K562 (cell line): ENCODE data around the gene HSPA1L. TPM values are rescaled to one million over a fixed set of nuclear protein-coding genes. Genes with fewer than 3 reads are reported as not detected.

Experiments used
- EP400 ChIP-seq: fragments of 450-650 bp; IDR thresholded peaks from 2 replicates; pipeline ENCODE4 v1.6.1; 2017; ENCODE audit warnings: antibody characterized with exemption, mild to moderate bottlenecking, moderate library complexity
- FOXK1 ChIP-seq: sonication (generic); formaldehyde crosslinking; IDR thresholded peaks from 2 replicates; pipeline ENCODE4 v1.8.0; 2022; ENCODE audit warnings: missing genetic modification reagents, mild to moderate bottlenecking, borderline replicate concordance
- FOXP1 ChIP-seq: sonication (generic); formaldehyde crosslinking; IDR thresholded peaks from 2 replicates; pipeline ENCODE4 v1.8.0; 2022; ENCODE audit warnings: mild to moderate bottlenecking, missing genetic modification reagents
- GTF2A2 ChIP-seq: IDR thresholded peaks from 2 replicates; pipeline ENCODE4 v1.6.1; 2016; ENCODE audit warnings: mild to moderate bottlenecking, missing genetic modification characterization, missing compliant biosample characterization
- HMG20B ChIP-seq: fragments of 250-450 bp; sonication (Bioruptor Pico); IDR thresholded peaks from 2 replicates; pipeline ENCODE4 v1.5.0; 2021; ENCODE audit warnings: mild to moderate bottlenecking
- HSF4 ChIP-seq: fragments of 250-450 bp; sonication (Bioruptor Pico); IDR thresholded peaks from 2 replicates; pipeline ENCODE4 v2.1.2; 2022; ENCODE audit warnings: mild to moderate bottlenecking, moderate library complexity, borderline replicate concordance
- MIER1 ChIP-seq: fragments of 450-650 bp; IDR thresholded peaks from 2 replicates; pipeline ENCODE4 v1.6.1; 2016; ENCODE audit warnings: antibody characterized with exemption, mild to moderate bottlenecking, low read depth
- NFXL1 ChIP-seq: fragments of 450-650 bp; formaldehyde crosslinking; IDR thresholded peaks from 2 replicates; pipeline ENCODE4 v1.4.0; 2021; ENCODE audit warnings: mild to moderate bottlenecking
- RAD21 ChIP-seq, 2 experiments: fragments of 250-450 bp in 1 of 2; fragments of 450-650 bp in 1 of 2; sonication (Bioruptor Pico) in 1 of 2; formaldehyde crosslinking in 1 of 2; IDR thresholded peaks in 1 of 2; conservative IDR thresholded peaks in 1 of 2; 2 replicates each; pipeline versions ENCODE4 v1.4.0 to v1.8.0; 2020 to 2022; ENCODE audit warnings: mild to moderate bottlenecking in 2 of 2, moderate library complexity in 1 of 2
- RBFOX2 ChIP-seq: fragments of 200-400 bp; formaldehyde crosslinking; IDR thresholded peaks from 2 replicates; pipeline ENCODE4 v1.6.1; 2017; ENCODE audit warnings: low read depth, mild to moderate bottlenecking, low read length, moderate library complexity
- RHOXF2B ChIP-seq: fragments of 250-450 bp; sonication (Bioruptor Pico); conservative IDR thresholded peaks from 2 replicates; pipeline ENCODE4 v1.5.1; 2021
- SIX5 ChIP-seq, 2 experiments: IDR thresholded peaks; 2 replicates each; pipeline ENCODE4 v1.6.1; 2011; ENCODE audit warnings: low read length in 2 of 2, borderline replicate concordance in 1 of 2, low read depth in 1 of 2, mild to moderate bottlenecking in 1 of 2, moderate library complexity in 1 of 2; ENCODE audit not compliant: insufficient read depth in 1 of 2
- SMAD1 ChIP-seq: fragments of 150-350 bp; IDR thresholded peaks from 2 replicates; pipeline ENCODE4 v1.6.1; 2014; ENCODE audit warnings: low read length, low read depth; ENCODE audit not compliant: partially characterized antibody
- SREBF1 ChIP-seq: fragments of 150-350 bp; IDR thresholded peaks from 2 replicates; pipeline ENCODE4 v1.6.1; 2014; ENCODE audit warnings: antibody characterized with exemption, low read depth, low read length, borderline replicate concordance
- SRSF7 ChIP-seq: fragments of 200-400 bp; formaldehyde crosslinking; optimal IDR thresholded peaks from 2 replicates; pipeline ENCODE3; 2017; ENCODE audit warnings: mild to moderate bottlenecking, low read depth, low read length
- TSC22D4 ChIP-seq: fragments of 450-650 bp; IDR thresholded peaks from 2 replicates; pipeline ENCODE4 v1.6.1; 2016; ENCODE audit warnings: missing genetic modification characterization, missing biosample characterization, control low read depth
- ZKSCAN8 ChIP-seq: fragments of 200-800 bp; sonication (Bioruptor generic); IDR thresholded peaks from 2 replicates; pipeline ENCODE4 v1.6.1; 2016; ENCODE audit warnings: missing genetic modification characterization, missing compliant biosample characterization
- ZNF12 ChIP-seq: sonication (generic); formaldehyde crosslinking; IDR thresholded peaks from 2 replicates; pipeline ENCODE4 v1.4.0; 2020; ENCODE audit warnings: mild to moderate bottlenecking, missing genetic modification reagents
- ZNF354B ChIP-seq: fragments of 250-450 bp; sonication (Bioruptor Pico); IDR thresholded peaks from 2 replicates; pipeline ENCODE4 v1.4.0; 2020
- ZNF444 ChIP-seq: fragments of 250-450 bp; sonication (Bioruptor Pico); IDR thresholded peaks from 2 replicates; pipeline ENCODE4 v1.4.0; 2020; ENCODE audit warnings: mild to moderate bottlenecking, moderate library complexity
- polyA plus RNA-seq, 8 experiments: library from polyadenylated mRNA; depleted of rRNA in 4 of 8; stranded (reverse) in 5 of 8; unstranded in 3 of 8; fragments of >200 nt; fragmentation: Nextera tagmentation in 2 of 8; fragmentation: Illumina TruSeq in 1 of 8; extraction: Ambion mirVana in 2 of 8; extraction: Trizol in 1 of 8; gene quantifications; 2 replicates each; pipeline versions ENCODE4 v1.2.1 to v1.2.3, GENCODE V29; 2011 to 2014; ENCODE audit warnings: inconsistent platforms in 1 of 8, missing spikeins in 1 of 8
- total RNA-seq, 7 experiments: library from RNA; depleted of rRNA in 6 of 7; stranded (reverse); fragments of >200 nt in 6 of 7; fragmentation: Illumina TruSeq in 2 of 7; extraction: Trizol in 2 of 7; gene quantifications; 2 replicates each; pipeline versions ENCODE4 v1.2.1 to v1.2.3, GENCODE V29; 2011 to 2021; ENCODE audit warnings: low replicate concordance in 1 of 7
- TF ChIP-seq, protein P1 (sequence below): fragments of 450-650 bp; IDR thresholded peaks from 2 replicates; pipeline ENCODE4 v1.6.1; 2016; ENCODE audit warnings: antibody characterized with exemption
- TF ChIP-seq, protein P2 (sequence below), 2 experiments: fragments of 450-650 bp; IDR thresholded peaks; 2 replicates each; pipeline ENCODE4 v1.6.1; 2016
- TF ChIP-seq, protein P3 (sequence below): sonication (generic); IDR thresholded peaks from 2 replicates; pipeline ENCODE4 v1.6.1; 2016
- TF ChIP-seq, protein P4 (sequence below): fragments of 250-450 bp; sonication (Bioruptor Pico); IDR thresholded peaks from 2 replicates; pipeline ENCODE4 v1.8.0; 2022; ENCODE audit warnings: moderate library complexity, mild to moderate bottlenecking, inconsistent platforms
- TF ChIP-seq, protein P5 (sequence below): fragments of 250-450 bp; sonication (Bioruptor Pico); IDR thresholded peaks from 2 replicates; pipeline ENCODE4 v1.9.0; 2021; ENCODE audit warnings: mild to moderate bottlenecking

Gene HSPA1L
- total and polyA plus RNA-seq, 9 of the 15 experiments (the other 6 are each of a cell fraction or from before 2014, with no cell fraction given) = 0.14 to 2.1 (median 1.3) TPM

DNA sequence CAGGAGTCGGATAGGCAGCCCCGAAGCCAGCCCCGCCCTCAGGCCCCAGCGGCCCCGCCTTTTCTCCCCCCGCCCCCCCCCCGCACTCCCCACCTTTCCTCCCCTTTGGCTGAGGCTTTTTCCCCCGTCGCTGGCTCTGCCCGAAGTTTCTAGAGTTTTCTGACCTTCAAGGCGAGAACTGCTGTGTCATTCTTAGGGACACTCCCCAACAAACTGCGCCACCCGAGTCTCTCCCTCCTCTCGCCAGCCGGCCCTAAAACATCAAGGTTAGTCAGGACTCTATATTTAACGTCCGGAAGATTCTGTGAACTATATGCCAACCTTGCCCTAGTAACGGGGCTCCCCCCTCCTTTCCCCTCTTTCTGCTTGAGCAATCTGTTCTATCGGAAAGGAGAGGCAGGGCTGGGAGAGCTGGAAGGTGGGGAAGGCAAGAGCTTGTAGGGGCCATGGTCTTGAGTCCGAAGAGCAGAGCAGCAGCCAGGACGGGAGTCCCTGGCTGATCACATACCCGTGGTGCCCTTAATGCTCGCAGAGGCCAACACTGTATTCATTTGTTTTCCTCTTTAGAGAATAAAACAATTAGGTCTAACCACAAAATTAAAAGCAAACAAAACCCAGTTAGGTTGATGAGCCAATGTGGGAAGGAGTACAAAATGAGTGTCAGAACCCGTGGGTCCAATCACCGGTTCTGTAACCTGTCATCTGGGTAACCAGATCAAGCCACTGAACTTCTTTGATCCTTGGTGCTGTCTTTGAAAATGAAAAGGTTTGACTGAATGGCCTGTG, 7.1 kb upstream of the HSPA1L start (continued):
- TF ChIP-seq, protein P1, sequence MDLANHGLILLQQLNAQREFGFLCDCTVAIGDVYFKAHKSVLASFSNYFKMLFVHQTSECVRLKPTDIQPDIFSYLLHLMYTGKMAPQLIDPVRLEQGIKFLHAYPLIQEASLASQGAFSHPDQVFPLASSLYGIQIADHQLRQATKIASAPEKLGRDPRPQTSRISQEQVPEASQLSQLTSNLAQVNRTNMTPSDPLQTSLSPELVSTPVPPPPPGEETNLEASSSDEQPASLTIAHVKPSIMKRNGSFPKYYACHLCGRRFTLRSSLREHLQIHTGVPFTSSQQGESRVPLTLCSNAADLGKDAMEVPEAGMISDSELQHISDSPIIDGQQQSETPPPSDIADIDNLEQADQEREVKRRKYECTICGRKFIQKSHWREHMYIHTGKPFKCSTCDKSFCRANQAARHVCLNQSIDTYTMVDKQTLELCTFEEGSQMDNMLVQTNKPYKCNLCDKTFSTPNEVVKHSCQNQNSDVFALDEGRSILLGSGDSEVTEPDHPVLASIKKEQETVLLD = peak; percentile 78
- peak; percentile 55; the same call in 1 of the 2 replicates for TF ChIP-seq HSF4 (CRISPR knock-in tag)
- TF ChIP-seq, protein P2, sequence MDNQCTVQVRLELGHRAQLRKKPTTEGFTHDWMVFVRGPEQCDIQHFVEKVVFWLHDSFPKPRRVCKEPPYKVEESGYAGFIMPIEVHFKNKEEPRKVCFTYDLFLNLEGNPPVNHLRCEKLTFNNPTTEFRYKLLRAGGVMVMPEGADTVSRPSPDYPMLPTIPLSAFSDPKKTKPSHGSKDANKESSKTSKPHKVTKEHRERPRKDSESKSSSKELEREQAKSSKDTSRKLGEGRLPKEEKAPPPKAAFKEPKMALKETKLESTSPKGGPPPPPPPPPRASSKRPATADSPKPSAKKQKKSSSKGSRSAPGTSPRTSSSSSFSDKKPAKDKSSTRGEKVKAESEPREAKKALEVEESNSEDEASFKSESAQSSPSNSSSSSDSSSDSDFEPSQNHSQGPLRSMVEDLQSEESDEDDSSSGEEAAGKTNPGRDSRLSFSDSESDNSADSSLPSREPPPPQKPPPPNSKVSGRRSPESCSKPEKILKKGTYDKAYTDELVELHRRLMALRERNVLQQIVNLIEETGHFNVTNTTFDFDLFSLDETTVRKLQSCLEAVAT (IDR thresholded peaks at IDR 0.05) = no peak
- TF ChIP-seq ZKSCAN8 (CRISPR knock-in tag) = peak; percentile 90
- TF ChIP-seq MIER1 = no peak
- TF ChIP-seq, protein P3, sequence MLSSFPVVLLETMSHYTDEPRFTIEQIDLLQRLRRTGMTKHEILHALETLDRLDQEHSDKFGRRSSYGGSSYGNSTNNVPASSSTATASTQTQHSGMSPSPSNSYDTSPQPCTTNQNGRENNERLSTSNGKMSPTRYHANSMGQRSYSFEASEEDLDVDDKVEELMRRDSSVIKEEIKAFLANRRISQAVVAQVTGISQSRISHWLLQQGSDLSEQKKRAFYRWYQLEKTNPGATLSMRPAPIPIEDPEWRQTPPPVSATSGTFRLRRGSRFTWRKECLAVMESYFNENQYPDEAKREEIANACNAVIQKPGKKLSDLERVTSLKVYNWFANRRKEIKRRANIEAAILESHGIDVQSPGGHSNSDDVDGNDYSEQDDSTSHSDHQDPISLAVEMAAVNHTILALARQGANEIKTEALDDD = peak; percentile 36; the same call in 1 of the 2 replicates
- peak; percentile 85 for TF ChIP-seq GTF2A2 (tag)
- TF ChIP-seq NFXL1 = peak; percentile 49; the same call in 1 of the 2 replicates
- no peak; a peak in 1 of 4 replicates for TF ChIP-seq RAD21 (CRISPR knock-in tag; conservative IDR thresholded peaks at IDR 0.05 in 1 of 2, IDR thresholded peaks at IDR 0.05 in 1 of 2)
- TF ChIP-seq SRSF7 = no peak
- TF ChIP-seq ZNF354B (CRISPR knock-in tag) = no peak
- TF ChIP-seq EP400 = no peak
- no peak for TF ChIP-seq TSC22D4 (tag)
- peak; percentile 70; the same call in 1 of the 2 replicates for TF ChIP-seq SREBF1
- no peak; the same call in 1 of the 2 replicates for TF ChIP-seq ZNF12 (CRISPR knock-in tag)
- TF ChIP-seq ZNF444 (CRISPR knock-in tag) = no peak; the same call in 1 of the 2 replicates
- no peak for TF ChIP-seq SIX5 (IDR thresholded peaks at IDR 0.05; ENCODE audit: borderline replicate concordance in 1 of 2, insufficient read depth in 1 of 2, low read depth in 1 of 2, low read length in 2 of 2)
- TF ChIP-seq RBFOX2 = no peak
- TF ChIP-seq FOXP1 (CRISPR knock-in tag) = no peak
- peak; percentile 89 for TF ChIP-seq SMAD1
- TF ChIP-seq FOXK1 (CRISPR knock-in tag) = no peak
- TF ChIP-seq, protein P4, sequence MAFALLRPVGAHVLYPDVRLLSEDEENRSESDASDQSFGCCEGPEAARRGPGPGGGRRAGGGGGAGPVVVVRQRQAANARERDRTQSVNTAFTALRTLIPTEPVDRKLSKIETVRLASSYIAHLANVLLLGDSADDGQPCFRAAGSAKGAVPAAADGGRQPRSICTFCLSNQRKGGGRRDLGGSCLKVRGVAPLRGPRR = no peak
- TF ChIP-seq, protein P5, sequence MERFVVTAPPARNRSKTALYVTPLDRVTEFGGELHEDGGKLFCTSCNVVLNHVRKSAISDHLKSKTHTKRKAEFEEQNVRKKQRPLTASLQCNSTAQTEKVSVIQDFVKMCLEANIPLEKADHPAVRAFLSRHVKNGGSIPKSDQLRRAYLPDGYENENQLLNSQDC = no peak
- peak; percentile 86; the same call in 1 of the 2 replicates for TF ChIP-seq HMG20B
- TF ChIP-seq RHOXF2B (CRISPR knock-in tag) = peak; percentile 72
